Gastrocnemius medialis (tissue), 4 donors: Measurements from ENCODE around the gene TNNT1. TPM values are rescaled to one million over a fixed set of nuclear protein-coding genes. Genes with fewer than 3 reads are reported as not detected.

Experiments used
- ATAC-seq, 2 donors: fragments of 150-250 bp; one replicate each; pipeline ENCODE4 v1.9.1; 2016
- DNase-seq, 2 donors: peaks; one replicate each; pipeline ENCODE4 v3.0.0-alpha.2; 2019
- H3K27ac ChIP-seq, 4 donors: fragments of 200-600 bp; sonication (generic); 1 replicate in 1 of 4; 2 replicates in 3 of 4; pipeline ENCODE4 v1.5.1; 2016 to 2018; ENCODE audit warnings: mild to moderate bottlenecking in 2 of 4, moderate library complexity in 1 of 4
- H3K27me3 ChIP-seq, 3 donors: fragments of 200-600 bp; sonication (generic) in 2 of 3; 1 replicate in 1 of 3; 2 replicates in 2 of 3; pipeline versions ENCODE4 v1.5.1 to v1.6.0; 2016 to 2019; ENCODE audit warnings: mild to moderate bottlenecking in 1 of 3, moderate library complexity in 1 of 3
- H3K36me3 ChIP-seq, 2 donors: fragments of 200-600 bp; sonication (generic) in 1 of 2; one replicate each; pipeline ENCODE4 v1.5.1; 2017 to 2018
- H3K4me1 ChIP-seq, 2 donors: fragments of 200-600 bp; sonication (generic) in 1 of 2; one replicate each; pipeline ENCODE4 v1.5.1; 2016 to 2017; ENCODE audit warnings: mild to moderate bottlenecking in 2 of 2
- H3K4me3 ChIP-seq, 4 donors: fragments of 200-600 bp; sonication (generic) in 3 of 4; 1 replicate in 1 of 4; 2 replicates in 3 of 4; pipeline ENCODE4 v1.5.1; 2016 to 2019; ENCODE audit warnings: mild to moderate bottlenecking in 2 of 4
- H3K9me3 ChIP-seq, 3 donors: fragments of 200-600 bp; sonication (generic) in 2 of 3; 1 replicate in 1 of 3; 2 replicates in 2 of 3; pipeline ENCODE4 v1.5.1; 2016 to 2019
- CTCF ChIP-seq, 5 experiments: fragments of 450-650 bp in 3 of 5; fragments of 200-600 bp in 2 of 5; sonication (generic) in 2 of 5; IDR thresholded peaks in 4 of 5; conservative IDR thresholded peaks in 1 of 5; 1 replicate in 4 of 5; 2 replicates in 1 of 5; pipeline ENCODE4 v1.5.1; 2016 to 2019; ENCODE audit warnings: antibody characterized with exemption in 5 of 5, mild to moderate bottlenecking in 3 of 5, moderate library complexity in 3 of 5
- POLR2A ChIP-seq, 2 donors: fragments of 450-650 bp; IDR thresholded peaks; one replicate each; pipeline ENCODE4 v1.6.1; 2017; ENCODE audit warnings: antibody characterized with exemption in 2 of 2, mild to moderate bottlenecking in 2 of 2, moderate library complexity in 2 of 2
- in situ Hi-C, 4 donors: fragments of 200-750 bp; cut with MboI; loops; one replicate each; pipeline versions ENCODE4 v1.15.0 to v1.8.0; 2017; ENCODE audit warnings: low sequenced_read_pairs in 4 of 4
- intact Hi-C: fragments of 100-400 bp; cut with DNase I; formaldehyde crosslinking; loops from one replicate; pipeline ENCODE4 v1.15.1; 2023; ENCODE audit warnings: low total_unique reads
- total RNA-seq, 4 donors: library from RNA; depleted of rRNA; stranded (reverse); fragments of >200 nt; gene quantifications; one replicate each; pipeline versions ENCODE4 v1.1.0 to v1.2.3, GENCODE V29; 2016

The TNNT1 gene
- total RNA-seq, 4 donors from 2014 or later: 2,342 to 9,166 (median 6,627) TPM

- Histone ChIP-seq H3K36me3 (no peaks in the 10 kb centered on the region), H3K4me3 (peak overlapping the region; percentile 48 to 65 (median 56)), H3K27me3 (peaks cover 14 to 30% (median 30%) of the 10 kb centered on the region in 3 donors), H3K9me3 (no peaks in the 10 kb centered on the region), H3K27ac (peak overlapping the region; percentile 82 to 96 (median 93)), H3K4me1 (peaks cover 7 to 30% of the 10 kb centered on the region in 2 donors)
- ATAC-seq (no peak), DNase-seq (peak in 1 of 2 donors; percentile 52)
- intact Hi-C loops (loop anchor here (5.0 kb wide), 1 partner anchor 451 kb away; the partner anchor contains the start of gene FIZ1), in situ Hi-C loops (loop anchor here in 3 of 4 donors (10.0 to 25.0 kb wide), 4 partner anchors 266 to 491 kb away; partner anchors contain the start of genes CCDC106 (in 1 of the 3), UBE2S (in 1 of the 3), ZNF580 (in 1 of the 3) and ZNF581 (in 1 of the 3))
- TF ChIP-seq POLR2A (IDR thresholded peaks at IDR 0.05) (no peak), CTCF (IDR thresholded peaks at IDR 0.05 in 4 of 5, conservative IDR thresholded peaks at IDR 0.05 in 1 of 5) (peak; percentile 30 to 70 (median 56))
Measured at GRCh38 chr19:55146078-55146704, 2.8 kb downstream of the TNNT1 start.

GRCh38 chr19:55145232-55145631 lies 3.8 kb downstream of the TNNT1 start:
- no peak for ATAC-seq
- H3K36me3 ChIP-seq: no peaks in the 10 kb centered on the region
- no peaks in the 10 kb centered on the region for H3K9me3 ChIP-seq
- peak overlapping the region; percentile 82 to 96 (median 93) for H3K27ac ChIP-seq
- intact Hi-C loops: loop anchor here (5.0 kb wide), 1 partner anchor 452 kb away; the partner anchor contains the start of gene FIZ1
- no peak for TF ChIP-seq POLR2A (IDR thresholded peaks at IDR 0.05)
- no peak for TF ChIP-seq CTCF (IDR thresholded peaks at IDR 0.05 in 4 of 5, conservative IDR thresholded peaks at IDR 0.05 in 1 of 5)
- no peak for DNase-seq
- peaks cover 14 to 30% (median 30%) of the 10 kb centered on the region in 3 donors for H3K27me3 ChIP-seq
- H3K4me3 ChIP-seq: no peak overlapping the region
- H3K4me1 ChIP-seq: peaks cover 7 to 24% of the 10 kb centered on the region in 2 donors
- in situ Hi-C loops: loop anchor here in 3 of 4 donors (10.0 to 25.0 kb wide), 4 partner anchors 267 to 492 kb away; partner anchors contain the start of genes CCDC106 (in 1 of the 3), UBE2S (in 1 of the 3), ZNF580 (in 1 of the 3) and ZNF581 (in 1 of the 3)

GRCh38 chr19:55141696-55142095 lies 7.3 kb downstream of the TNNT1 start:
- TF ChIP-seq CTCF (IDR thresholded peaks at IDR 0.05 in 4 of 5, conservative IDR thresholded peaks at IDR 0.05 in 1 of 5): no peak
- no peak for TF ChIP-seq POLR2A (IDR thresholded peaks at IDR 0.05)
- no peak overlapping the region for H3K4me3 ChIP-seq
- no peak for ATAC-seq
- peaks cover 2 to 34% of the 10 kb centered on the region in 2 donors for H3K4me1 ChIP-seq
- H3K27me3 ChIP-seq: peaks cover 9 to 26% (median 23%) of the 10 kb centered on the region in 3 donors
- no peaks in the 10 kb centered on the region for H3K9me3 ChIP-seq
- H3K27ac ChIP-seq: peak overlapping the region; percentile 52 to 96 (median 83)
- no peaks in the 10 kb centered on the region for H3K36me3 ChIP-seq
- in situ Hi-C loops (loop anchor here in 3 of 4 donors (10.0 to 25.0 kb wide), 4 partner anchors 271 to 496 kb away; partner anchors contain the start of genes CCDC106 (in 1 of the 3), UBE2S (in 1 of the 3), ZNF580 (in 1 of the 3) and ZNF581 (in 1 of the 3)), intact Hi-C loops (loop anchor here (1.0 kb wide), 1 partner anchor 19 kb away; no protein-coding TSS in a partner anchor)
- DNase-seq: no peak

GRCh38 chr19:55137915-55138314 lies 11.1 kb downstream of the TNNT1 start:
- no peak overlapping the region for H3K4me3 ChIP-seq
- in situ Hi-C loops (loop anchor here in 2 of 4 donors (25.0 kb wide), 2 partner anchors 274 to 499 kb away; partner anchors contain the start of genes CCDC106 (in 1 of the 2), UBE2S (in 1 of the 2), ZNF580 (in 1 of the 2) and ZNF581 (in 1 of the 2)), intact Hi-C loops (no loop called here)
- TF ChIP-seq POLR2A (IDR thresholded peaks at IDR 0.05) (no peak), CTCF (IDR thresholded peaks at IDR 0.05 in 4 of 5, conservative IDR thresholded peaks at IDR 0.05 in 1 of 5) (no peak)
- H3K27ac ChIP-seq: peak overlapping the region; percentile 4 to 96 (median 55)
- DNase-seq (no peak), ATAC-seq (no peak)
- peaks cover 2 to 17% of the 10 kb centered on the region in 2 donors for H3K4me1 ChIP-seq
- no peaks in the 10 kb centered on the region for H3K36me3 ChIP-seq
- peaks cover 2 to 9% (median 6%) of the 10 kb centered on the region in 3 donors for H3K27me3 ChIP-seq
- H3K9me3 ChIP-seq: no peaks in the 10 kb centered on the region
